Hepatocyte (in vitro differentiated cells): Measurements from ENCODE around the gene CENPT. TPM values are rescaled to one million over a fixed set of nuclear protein-coding genes. Genes with fewer than 3 reads are reported as not detected.
A peak's percentile ranks its signal among the peaks of the same experiment; 100 is the strongest.

Source experiments
- DNase-seq: peaks from one replicate; pipeline ENCODE4 v3.0.0-alpha.2; 2016; ENCODE audit warnings: low spot score
- H2AFZ ChIP-seq: fragments of 200-600 bp; sonication (generic); 2 replicates; pipeline ENCODE4 v1.6.0; 2016; ENCODE audit warnings: antibody characterized with exemption, mild to moderate bottlenecking
- H3K27ac ChIP-seq: fragments of 200-600 bp; sonication (generic); 2 replicates; pipeline ENCODE4 v1.5.1; 2016; ENCODE audit warnings: mild to moderate bottlenecking
- H3K27me3 ChIP-seq: fragments of 200-600 bp; sonication (generic); 2 replicates; pipeline ENCODE4 v1.6.1; 2016
- H3K36me3 ChIP-seq: fragments of 200-600 bp; sonication (generic); replicated peaks from 2 replicates; pipeline ENCODE4 v1.5.1; 2016; ENCODE audit warnings: low read depth; ENCODE audit not compliant: insufficient read depth
- H3K4me1 ChIP-seq: fragments of 200-600 bp; sonication (generic); 2 replicates; pipeline ENCODE4 v1.5.1; 2016; ENCODE audit warnings: mild to moderate bottlenecking, moderate library complexity; ENCODE audit not compliant: insufficient read depth
- H3K4me2 ChIP-seq: fragments of 200-600 bp; sonication (generic); 2 replicates; pipeline ENCODE4 v1.6.0; 2016
- H3K4me3 ChIP-seq: fragments of 200-600 bp; sonication (generic); 2 replicates; pipeline ENCODE4 v1.5.1; 2016; ENCODE audit warnings: mild to moderate bottlenecking
- H3K79me2 ChIP-seq: fragments of 200-600 bp; sonication (generic); 2 replicates; pipeline ENCODE4 v1.6.0; 2017; ENCODE audit warnings: mild to moderate bottlenecking
- H3K9me2 ChIP-seq: fragments of 200-600 bp; sonication (generic); replicated peaks from 2 replicates; pipeline ENCODE4 v1.6.0; 2017; ENCODE audit warnings: mild to moderate bottlenecking; ENCODE audit not compliant: insufficient read depth
- H3K9me3 ChIP-seq: fragments of 200-600 bp; sonication (generic); 2 replicates; pipeline ENCODE4 v1.5.1; 2016; ENCODE audit warnings: low read depth, mild to moderate bottlenecking
- H4K20me1 ChIP-seq: fragments of 200-600 bp; sonication (generic); 2 replicates; pipeline ENCODE4 v1.6.0; 2016; ENCODE audit warnings: mild to moderate bottlenecking; ENCODE audit not compliant: insufficient read depth, poor library complexity, severe bottlenecking
- CTCF ChIP-seq: fragments of 200-600 bp; sonication (generic); IDR thresholded peaks from 2 replicates; pipeline ENCODE4 v1.5.1; 2016; ENCODE audit warnings: antibody characterized with exemption, mild to moderate bottlenecking; ENCODE audit not compliant: poor library complexity
- EZH2 ChIP-seq: fragments of 200-600 bp; sonication (generic); IDR thresholded peaks from 2 replicates; pipeline ENCODE4 v1.6.1; 2016; ENCODE audit warnings: antibody characterized with exemption, mild to moderate bottlenecking, borderline replicate concordance
- EZH2phosphoT487 ChIP-seq: fragments of 200-600 bp; sonication (generic); IDR thresholded peaks from one replicate; pipeline ENCODE4 v1.6.1; 2018; ENCODE audit warnings: antibody characterized with exemption, mild to moderate bottlenecking, low read depth, moderate library complexity; ENCODE audit not compliant: unreplicated experiment, severe bottlenecking
- WGBS: methylation state at CpG from one replicate; pipeline ENCODE4 v1.1.6; 2016; ENCODE audit warnings: low lambda C conversion rate; ENCODE audit errors: missing lambda C conversion rate; 5-methylcytosine and 5-hydroxymethylcytosine counted together
- polyA plus RNA-seq: library from polyadenylated mRNA; unstranded; fragments of >200 nt; fragmentation: Nextera tagmentation; extraction: Ambion mirVana; gene quantifications from 2 replicates; pipeline ENCODE4 v1.2.1, GENCODE V29; 2016
- total RNA-seq: library from RNA; depleted of rRNA; stranded (reverse); fragments of >200 nt; gene quantifications from 2 replicates; pipeline ENCODE4 v1.2.3, GENCODE V29; 2014

Gene CENPT
- total and polyA plus RNA-seq, 2 experiments from 2014 or later: 38.1 to 84.0 TPM

- no peak for TF ChIP-seq EZH2
- no peak for TF ChIP-seq CTCF
- TF ChIP-seq EZH2phosphoT487: no peak
- H3K4me2 ChIP-seq: peak overlapping the region; percentile 92
- H2AFZ ChIP-seq: peak overlapping the region; percentile 75
- 80% methylated on average over 10 of the region's 10 CpGs for WGBS
- H3K9me2 ChIP-seq: no peaks in the 10 kb centered on the region
- peak overlapping the region; percentile 17 for H3K4me3 ChIP-seq
- peaks cover 8% of the 10 kb centered on the region for H3K4me1 ChIP-seq
- no peak overlapping the region for H3K27ac ChIP-seq
- no peak for DNase-seq
- H3K27me3 ChIP-seq: no peaks in the 10 kb centered on the region
- H4K20me1 ChIP-seq: no peaks in the 10 kb centered on the region
- no peaks in the 10 kb centered on the region for H3K36me3 ChIP-seq
- no peaks in the 10 kb centered on the region for H3K9me3 ChIP-seq
- H3K79me2 ChIP-seq: peaks cover 14% of the 10 kb centered on the region
Measured at GRCh38 chr16:67834242-67834614, 13.3 kb downstream of the CENPT start.

- peak overlapping the region; percentile 57 for H3K27ac ChIP-seq
Measured at GRCh38 chr16:67833415-67834241, 13.9 kb downstream of the CENPT start.

GRCh38 chr16:67833030-67833414, 14.5 kb downstream of the CENPT start:
- 9% methylated on average over 3 of the region's 3 CpGs for WGBS
- peak overlapping the region; percentile 92 for H3K4me2 ChIP-seq
- TF ChIP-seq EZH2 (no peak), EZH2phosphoT487 (no peak), CTCF (no peak)
- H3K36me3 ChIP-seq: no peaks in the 10 kb centered on the region
- H3K9me2 ChIP-seq: no peaks in the 10 kb centered on the region
- H3K27ac ChIP-seq: peak overlapping the region; percentile 57
- H3K4me3 ChIP-seq: peak overlapping the region; percentile 79
- no peaks in the 10 kb centered on the region for H4K20me1 ChIP-seq
- peak overlapping the region; percentile 93 for H2AFZ ChIP-seq
- no peak for DNase-seq
- peaks cover 8% of the 10 kb centered on the region for H3K4me1 ChIP-seq
- H3K9me3 ChIP-seq: no peaks in the 10 kb centered on the region
- no peaks in the 10 kb centered on the region for H3K27me3 ChIP-seq
- peaks cover 14% of the 10 kb centered on the region for H3K79me2 ChIP-seq

More at GRCh38 chr16:67833415-67834241, 13.9 kb downstream of the CENPT start:
- H2AFZ ChIP-seq: peak overlapping the region; percentile 93
- peaks cover 14% of the 10 kb centered on the region for H3K79me2 ChIP-seq
- H4K20me1 ChIP-seq: no peaks in the 10 kb centered on the region
- WGBS: 1% methylated on average over 49 of the region's 49 CpGs
- no peaks in the 10 kb centered on the region for H3K9me3 ChIP-seq
- TF ChIP-seq EZH2phosphoT487: no peak
- no peak for TF ChIP-seq EZH2
- TF ChIP-seq CTCF: no peak
- peak; percentile 95 for DNase-seq
- peak overlapping the region; percentile 79 for H3K4me3 ChIP-seq
- H3K9me2 ChIP-seq: no peaks in the 10 kb centered on the region
- H3K4me2 ChIP-seq: peak overlapping the region; percentile 92
- H3K27me3 ChIP-seq: no peaks in the 10 kb centered on the region
- no peaks in the 10 kb centered on the region for H3K36me3 ChIP-seq
- H3K4me1 ChIP-seq: peaks cover 8% of the 10 kb centered on the region
